Lower leg skin (tissue), 3 donors: ENCODE results near the gene POLK.

Experiments
- CTCF ChIP-seq, 3 donors: fragments of 450-650 bp; IDR thresholded peaks; one replicate each; pipeline ENCODE4 v1.5.1; 2016; ENCODE audit warnings: antibody characterized with exemption in 3 of 3, mild to moderate bottlenecking in 3 of 3, moderate library complexity in 2 of 3
- POLR2A ChIP-seq, 2 donors: fragments of 450-650 bp; IDR thresholded peaks; one replicate each; pipeline ENCODE4 v1.6.1; 2016 to 2017; ENCODE audit warnings: antibody characterized with exemption in 2 of 2, mild to moderate bottlenecking in 1 of 2, moderate library complexity in 1 of 2

DNA sequence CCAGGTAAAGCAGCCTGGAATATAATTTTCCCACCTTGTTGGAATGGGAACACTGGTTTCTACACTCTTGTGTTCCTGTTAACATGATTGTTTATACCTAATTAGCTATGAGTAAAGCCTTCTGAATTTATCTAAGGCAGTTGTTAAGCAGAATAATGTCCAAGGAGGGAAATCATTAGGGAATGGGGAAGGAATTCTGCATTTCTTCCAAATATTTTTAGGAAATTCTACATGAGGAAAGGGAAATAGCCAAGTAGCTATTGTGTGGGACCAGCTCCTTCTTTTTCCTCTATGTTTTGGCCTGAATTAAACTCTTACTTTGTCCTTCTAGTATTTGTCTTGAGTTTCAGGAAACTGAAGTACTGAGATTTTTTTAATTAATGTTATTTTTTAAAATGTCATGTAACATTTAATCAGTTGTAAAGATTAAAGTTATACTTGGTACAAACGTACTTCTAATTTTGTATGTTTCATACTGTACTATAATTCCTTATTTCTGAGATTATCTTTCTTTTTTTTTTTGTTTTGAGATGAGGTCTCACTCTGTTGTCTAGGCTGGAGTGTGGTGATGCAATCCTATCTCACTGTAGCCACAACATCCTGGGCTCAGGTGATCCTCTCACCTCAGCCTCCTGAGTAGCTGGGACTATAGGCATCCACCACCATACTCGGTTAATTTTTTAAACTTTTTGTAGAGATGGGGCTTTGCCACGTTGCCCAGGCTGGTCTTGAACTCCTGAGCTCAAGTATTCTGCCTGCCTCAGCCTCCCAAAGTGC is 128.0 kb downstream of the POLK start:
- TF ChIP-seq POLR2A (IDR thresholded peaks at IDR 0.05) (no peak), CTCF (IDR thresholded peaks at IDR 0.05) (no peak)
